ENCODE data around the gene FBXO22. TPM values are rescaled to one million over a fixed set of nuclear protein-coding genes. Genes with fewer than 3 reads are reported as not detected.

The FBXO22 gene
- 10 to 100 TPM; 10.3 to 31.1 (median 21.1) TPM for total RNA-seq

DNA sequence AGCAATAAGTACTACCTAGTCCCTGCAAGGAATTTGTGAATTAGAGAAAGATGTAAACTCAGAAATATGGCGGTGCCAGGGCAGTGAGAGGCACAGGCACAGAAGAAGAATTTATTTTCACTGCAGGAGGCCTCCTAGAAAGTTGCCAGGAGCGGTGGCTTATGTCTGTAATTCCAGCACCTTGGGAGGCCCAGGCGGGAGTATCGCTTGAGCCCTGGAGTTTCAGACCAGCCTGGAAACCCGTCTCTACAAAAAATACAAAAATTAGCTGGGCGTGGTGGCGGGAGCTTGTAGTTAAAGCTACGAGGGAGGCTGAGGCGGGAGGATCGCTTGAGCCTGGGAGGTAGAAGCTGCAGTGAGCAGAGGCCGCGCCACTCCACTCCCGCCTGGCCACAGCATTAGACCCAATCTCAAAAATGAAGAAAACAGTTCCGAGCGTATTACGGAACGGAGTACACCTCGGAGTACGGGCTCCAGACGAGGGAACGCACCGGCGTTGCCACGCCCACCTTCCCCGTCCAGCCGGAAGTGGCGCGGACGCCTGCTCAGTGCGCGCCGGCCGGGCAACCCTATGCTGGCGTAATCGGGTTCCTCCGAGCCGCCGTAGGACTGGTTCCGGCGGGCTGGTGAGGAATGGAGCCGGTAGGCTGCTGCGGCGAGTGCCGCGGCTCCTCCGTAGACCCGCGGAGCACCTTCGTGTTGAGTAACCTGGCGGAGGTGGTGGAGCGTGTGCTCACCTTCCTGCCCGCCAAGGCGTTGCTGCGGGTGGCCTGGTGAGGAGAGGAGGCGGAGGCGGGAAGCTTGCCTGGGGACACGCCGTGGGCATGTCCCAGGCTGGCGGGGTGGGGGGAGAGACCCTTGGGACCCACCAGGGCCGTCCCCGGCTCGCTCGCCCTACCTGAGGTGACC, at the start of gene FBXO22:
TSS of gene FBXO22 (plus strand) at position 548 of the 909 bp plus-strand sequence. CDS start at position 634, 86 bp downstream.
- peak within 1 kb of the TSS; percentile 72 to 89 (median 80) for H3K27ac ChIP-seq
- peak in 1 of 4 donors; percentile 44 for TF ChIP-seq EP300 (IDR thresholded peaks at IDR 0.05)
- TF ChIP-seq POLR2A (IDR thresholded peaks at IDR 0.05), result peak in 3 of 4 donors; percentile 42 to 83 (median 55)
- TF ChIP-seq CTCF (IDR thresholded peaks at IDR 0.05), result peak in 2 of 6 experiments; percentile 5 to 21
- peak; percentile 92 for TF ChIP-seq POLR2AphosphoS5 (IDR thresholded peaks at IDR 0.05)

GRCh38 chr15:75857886-75858285, 45.8 kb upstream of the FBXO22 start:
- no peak for TF ChIP-seq POLR2A (IDR thresholded peaks at IDR 0.05)
- TF ChIP-seq EP300 (IDR thresholded peaks at IDR 0.05), result no peak
- no peak for TF ChIP-seq POLR2AphosphoS5 (IDR thresholded peaks at IDR 0.05)
- TF ChIP-seq CTCF (IDR thresholded peaks at IDR 0.05), result no peak
- H3K4me3 ChIP-seq, result no peak overlapping the region
- peaks cover 0 to 24% (median 8%) of the 10 kb centered on the region in 4 donors for H3K36me3 ChIP-seq
- no peak for DNase-seq
- no peak for ATAC-seq (ENCODE audit: low FRiP score in 2 of 2)
- H3K4me1 ChIP-seq, result no peaks in the 10 kb centered on the region
- no peaks in the 10 kb centered on the region for H3K27me3 ChIP-seq
- no peak overlapping the region for H3K27ac ChIP-seq
- no peaks in the 10 kb centered on the region for H3K9me3 ChIP-seq

More for the DNA sequence above, at the start of gene FBXO22:
- WGBS, 2 donors, result 4 to 56% methylated on average over 2 to 37 of the region's 63 CpGs
- H3K9me3 ChIP-seq, result no peaks in the 10 kb centered on the region
- H3K4me1 ChIP-seq, result peaks cover 0 to 17% (median 14%) of the 10 kb centered on the region in 4 donors
- no peaks in the 10 kb centered on the region for H3K27me3 ChIP-seq
- peak within 1 kb of the TSS; percentile 69 to 96 (median 74) for H3K4me3 ChIP-seq
- ATAC-seq (ENCODE audit: low FRiP score in 2 of 2) (peak; percentile 100), DNase-seq (peak; percentile 95 to 98)
- H3K36me3 ChIP-seq, result peaks cover 0 to 9% (median 1%) of the 10 kb centered on the region in 4 donors

DNA sequence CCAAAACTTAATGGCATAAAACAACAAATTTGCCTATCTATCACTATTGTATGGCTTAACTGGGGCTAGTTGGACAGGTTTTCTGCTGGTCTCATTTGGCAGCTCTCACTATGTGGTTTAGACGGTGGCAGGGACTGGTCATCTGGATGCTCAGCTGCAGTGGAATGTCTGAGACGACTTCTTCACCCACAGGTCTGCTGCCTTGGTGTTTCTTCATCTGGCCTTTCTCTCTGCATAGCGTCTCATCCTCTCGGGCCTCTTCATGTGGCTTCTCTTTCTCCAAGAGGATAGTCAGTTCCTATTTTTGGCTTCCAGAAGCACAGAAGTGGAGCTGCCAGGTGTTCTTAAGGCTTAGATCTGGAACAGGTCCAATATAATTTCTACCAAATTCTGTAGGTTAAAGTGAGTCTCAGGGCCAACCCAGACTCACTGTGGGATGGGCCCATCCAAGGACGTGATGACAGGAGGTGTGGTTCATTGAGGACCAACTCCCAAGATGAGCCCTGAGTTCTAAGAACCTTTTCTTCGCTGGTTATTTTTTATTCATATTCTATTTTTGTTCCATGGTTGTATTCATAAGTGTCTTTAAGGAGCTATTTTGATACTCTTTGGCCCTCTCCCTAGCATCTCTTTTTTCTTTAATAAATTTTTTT, 41.8 kb upstream of the FBXO22 start:
- WGBS, 2 donors, result 91 to 95% methylated on average over 6 of the region's 6 CpGs
- TF ChIP-seq POLR2A (IDR thresholded peaks at IDR 0.05), result no peak
- TF ChIP-seq CTCF (IDR thresholded peaks at IDR 0.05), result no peak
- no peak for TF ChIP-seq POLR2AphosphoS5 (IDR thresholded peaks at IDR 0.05)
- TF ChIP-seq EP300 (IDR thresholded peaks at IDR 0.05), result no peak
- no peak for DNase-seq
- H3K27me3 ChIP-seq, result no peaks in the 10 kb centered on the region
- no peak for ATAC-seq (ENCODE audit: low FRiP score in 2 of 2)
- H3K36me3 ChIP-seq, result peaks cover 0 to 4% (median 0%) of the 10 kb centered on the region in 4 donors
- no peaks in the 10 kb centered on the region for H3K9me3 ChIP-seq
- no peaks in the 10 kb centered on the region for H3K4me1 ChIP-seq
- no peak overlapping the region for H3K4me3 ChIP-seq
- no peak overlapping the region for H3K27ac ChIP-seq

- TF ChIP-seq POLR2A (IDR thresholded peaks at IDR 0.05) (no peak), EP300 (IDR thresholded peaks at IDR 0.05) (no peak), POLR2AphosphoS5 (IDR thresholded peaks at IDR 0.05) (no peak), CTCF (IDR thresholded peaks at IDR 0.05) (no peak)
- Histone ChIP-seq H3K27me3 (no peaks in the 10 kb centered on the region), H3K4me1 (peaks cover 0 to 4% (median 0%) of the 10 kb centered on the region in 4 donors), H3K4me3 (no peak overlapping the region), H3K9me3 (no peaks in the 10 kb centered on the region), H3K36me3 (no peaks in the 10 kb centered on the region), H3K27ac (no peak overlapping the region)
- ATAC-seq (ENCODE audit: low FRiP score in 2 of 2) (no peak), DNase-seq (no peak)
- 90 to 97% methylated on average over 1 of the region's 1 CpG for WGBS, 2 donors
Measured at GRCh38 chr15:75862796-75863195, 40.9 kb upstream of the FBXO22 start.

Data from upper lobe of left lung (tissue), 6 donors.